K562 (cell line): ENCODE results near the gene UFC1. TPM values are rescaled to one million over a fixed set of nuclear protein-coding genes. Genes with fewer than 3 reads are reported as not detected.

Experiments used
- CBX1 ChIP-seq: sonication (generic); IDR thresholded peaks from 2 replicates; pipeline ENCODE4 v1.6.1; 2016; ENCODE audit warnings: antibody characterized with exemption, low read depth, mild to moderate bottlenecking
- FOXP4 ChIP-seq: sonication (generic); formaldehyde crosslinking; IDR thresholded peaks from 2 replicates; pipeline ENCODE4 v1.8.0; 2022; ENCODE audit warnings: mild to moderate bottlenecking, missing genetic modification reagents, borderline replicate concordance
- GMEB1 ChIP-seq: fragments of 250-450 bp; sonication (Bioruptor Pico); IDR thresholded peaks from 2 replicates; pipeline ENCODE4 v1.4.0; 2020; ENCODE audit warnings: mild to moderate bottlenecking
- HNRNPUL1 ChIP-seq: fragments of 200-400 bp; formaldehyde crosslinking; IDR thresholded peaks from 2 replicates; pipeline ENCODE4 v1.6.1; 2017; ENCODE audit warnings: low read length
- NCOA4 ChIP-seq: fragments of 450-650 bp; IDR thresholded peaks from 2 replicates; pipeline ENCODE4 v1.6.1; 2018; ENCODE audit warnings: mild to moderate bottlenecking; ENCODE audit not compliant: partially characterized antibody
- SMAD1 ChIP-seq: fragments of 150-350 bp; IDR thresholded peaks from 2 replicates; pipeline ENCODE4 v1.6.1; 2014; ENCODE audit warnings: low read length, low read depth; ENCODE audit not compliant: partially characterized antibody
- ZBTB17 ChIP-seq: fragments of 450-650 bp; formaldehyde crosslinking; IDR thresholded peaks from 2 replicates; pipeline ENCODE4 v1.4.0; 2020; ENCODE audit warnings: mild to moderate bottlenecking
- ZNF347 ChIP-seq: fragments of 450-650 bp; formaldehyde crosslinking; IDR thresholded peaks from 2 replicates; pipeline ENCODE4 v1.4.0; 2020; ENCODE audit warnings: low read depth, mild to moderate bottlenecking, moderate library complexity
- polyA plus RNA-seq, 8 experiments: library from polyadenylated mRNA; depleted of rRNA in 4 of 8; stranded (reverse) in 5 of 8; unstranded in 3 of 8; fragments of >200 nt; fragmentation: Nextera tagmentation in 2 of 8; fragmentation: Illumina TruSeq in 1 of 8; extraction: Ambion mirVana in 2 of 8; extraction: Trizol in 1 of 8; gene quantifications; 2 replicates each; pipeline versions ENCODE4 v1.2.1 to v1.2.3, GENCODE V29; 2011 to 2014; ENCODE audit warnings: inconsistent platforms in 1 of 8, missing spikeins in 1 of 8
- total RNA-seq, 7 experiments: library from RNA; depleted of rRNA in 6 of 7; stranded (reverse); fragments of >200 nt in 6 of 7; fragmentation: Illumina TruSeq in 2 of 7; extraction: Trizol in 2 of 7; gene quantifications; 2 replicates each; pipeline versions ENCODE4 v1.2.1 to v1.2.3, GENCODE V29; 2011 to 2021; ENCODE audit warnings: low replicate concordance in 1 of 7
- TF ChIP-seq, protein P1 (sequence below): sonication (generic); formaldehyde crosslinking; IDR thresholded peaks from 2 replicates; pipeline ENCODE4 v1.8.1; 2023; ENCODE audit warnings: mild to moderate bottlenecking, missing genetic modification reagents
- TF ChIP-seq, protein P2 (sequence below): fragments of 450-650 bp; IDR thresholded peaks from 2 replicates; pipeline ENCODE4 v1.6.1; 2016
- TF ChIP-seq, protein P3 (sequence below): fragments of 450-650 bp; conservative IDR thresholded peaks from 2 replicates; pipeline ENCODE4 v1.6.1; 2016; ENCODE audit warnings: missing genetic modification characterization, low read depth, mild to moderate bottlenecking, control low read depth, missing compliant biosample characterization
- TF ChIP-seq, protein P4 (sequence below): fragments of 250-450 bp; sonication (Bioruptor Pico); IDR thresholded peaks from 2 replicates; pipeline ENCODE4 v1.5.0; 2021
- TF ChIP-seq, protein P5 (sequence below), 2 experiments: fragments of 450-650 bp; conservative IDR thresholded peaks; 2 replicates each; pipeline ENCODE4 v1.6.1; 2017; ENCODE audit warnings: mild to moderate bottlenecking in 2 of 2, moderate library complexity in 2 of 2

The UFC1 gene
- total and polyA plus RNA-seq, 9 of the 15 experiments (the other 6 are each of a cell fraction or from before 2014, with no cell fraction given), result 92.8 to 220 (median 161) TPM

DNA sequence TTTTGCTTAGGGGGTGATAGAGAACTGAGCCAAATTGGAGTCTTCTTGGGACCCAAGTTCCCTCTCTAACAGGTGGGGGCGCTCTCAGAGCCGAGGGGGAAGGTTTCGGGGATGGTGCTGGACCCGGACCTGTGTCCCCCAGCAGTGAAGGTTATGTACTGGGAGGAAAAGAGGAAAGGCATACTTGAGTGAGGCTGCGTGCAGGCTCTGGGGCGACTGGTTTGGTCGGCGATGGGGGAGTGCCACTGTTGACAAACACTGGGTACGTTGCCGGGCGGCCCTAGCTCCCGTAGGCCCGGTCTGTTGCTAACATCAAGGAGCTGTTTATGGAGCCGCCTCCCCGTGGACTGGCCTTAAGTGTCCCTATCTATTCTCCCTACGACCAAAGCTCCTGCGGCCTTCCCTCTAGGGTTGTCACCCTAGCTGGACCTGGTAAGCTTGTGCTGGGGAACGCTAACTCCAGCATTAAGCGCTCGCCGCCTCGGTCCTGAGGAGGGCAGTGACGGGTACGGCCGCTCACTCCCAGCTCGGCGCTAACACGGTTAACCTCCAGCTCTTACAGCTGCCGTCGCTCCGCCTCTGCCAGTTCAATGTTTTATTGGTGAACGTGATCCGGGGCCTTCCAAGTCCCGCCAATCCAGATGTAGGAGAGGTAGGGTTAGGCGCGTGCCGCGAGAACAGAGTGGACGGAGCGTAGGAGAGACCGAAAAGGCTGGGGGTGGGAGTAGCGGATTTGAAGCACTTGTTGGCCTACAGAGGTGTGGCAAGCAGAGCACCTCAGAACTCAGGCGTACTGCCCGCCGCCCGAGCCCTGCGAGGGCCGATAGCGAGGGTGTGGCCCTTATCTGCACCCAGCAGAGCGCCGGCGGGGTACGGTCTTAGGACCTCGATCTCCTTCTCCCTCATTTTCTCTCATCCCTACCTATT lies 12.2 kb downstream of the UFC1 start, which contains the start of gene PPOX (continued):
- TF ChIP-seq, protein P1, sequence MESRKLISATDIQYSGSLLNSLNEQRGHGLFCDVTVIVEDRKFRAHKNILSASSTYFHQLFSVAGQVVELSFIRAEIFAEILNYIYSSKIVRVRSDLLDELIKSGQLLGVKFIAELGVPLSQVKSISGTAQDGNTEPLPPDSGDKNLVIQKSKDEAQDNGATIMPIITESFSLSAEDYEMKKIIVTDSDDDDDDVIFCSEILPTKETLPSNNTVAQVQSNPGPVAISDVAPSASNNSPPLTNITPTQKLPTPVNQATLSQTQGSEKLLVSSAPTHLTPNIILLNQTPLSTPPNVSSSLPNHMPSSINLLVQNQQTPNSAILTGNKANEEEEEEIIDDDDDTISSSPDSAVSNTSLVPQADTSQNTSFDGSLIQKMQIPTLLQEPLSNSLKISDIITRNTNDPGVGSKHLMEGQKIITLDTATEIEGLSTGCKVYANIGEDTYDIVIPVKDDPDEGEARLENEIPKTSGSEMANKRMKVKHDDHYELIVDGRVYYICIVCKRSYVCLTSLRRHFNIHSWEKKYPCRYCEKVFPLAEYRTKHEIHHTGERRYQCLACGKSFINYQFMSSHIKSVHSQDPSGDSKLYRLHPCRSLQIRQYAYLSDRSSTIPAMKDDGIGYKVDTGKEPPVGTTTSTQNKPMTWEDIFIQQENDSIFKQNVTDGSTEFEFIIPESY (CRISPR knock-in tag), result no peak
- TF ChIP-seq, protein P2, sequence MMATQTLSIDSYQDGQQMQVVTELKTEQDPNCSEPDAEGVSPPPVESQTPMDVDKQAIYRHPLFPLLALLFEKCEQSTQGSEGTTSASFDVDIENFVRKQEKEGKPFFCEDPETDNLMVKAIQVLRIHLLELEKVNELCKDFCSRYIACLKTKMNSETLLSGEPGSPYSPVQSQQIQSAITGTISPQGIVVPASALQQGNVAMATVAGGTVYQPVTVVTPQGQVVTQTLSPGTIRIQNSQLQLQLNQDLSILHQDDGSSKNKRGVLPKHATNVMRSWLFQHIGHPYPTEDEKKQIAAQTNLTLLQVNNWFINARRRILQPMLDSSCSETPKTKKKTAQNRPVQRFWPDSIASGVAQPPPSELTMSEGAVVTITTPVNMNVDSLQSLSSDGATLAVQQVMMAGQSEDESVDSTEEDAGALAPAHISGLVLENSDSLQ, result peak; percentile 80
- TF ChIP-seq ZNF347 (CRISPR knock-in tag) (no peak), NCOA4 (no peak), GMEB1 (CRISPR knock-in tag) (no peak), ZBTB17 (CRISPR knock-in tag) (peak; percentile 77; the same call in 1 of the 2 replicates), SMAD1 (peak; percentile 66), FOXP4 (CRISPR knock-in tag) (0 out of 2 replicates have a peak, but pooled peaks have one; percentile 21), HNRNPUL1 (no peak), CBX1 (no peak)
- TF ChIP-seq, protein P3, sequence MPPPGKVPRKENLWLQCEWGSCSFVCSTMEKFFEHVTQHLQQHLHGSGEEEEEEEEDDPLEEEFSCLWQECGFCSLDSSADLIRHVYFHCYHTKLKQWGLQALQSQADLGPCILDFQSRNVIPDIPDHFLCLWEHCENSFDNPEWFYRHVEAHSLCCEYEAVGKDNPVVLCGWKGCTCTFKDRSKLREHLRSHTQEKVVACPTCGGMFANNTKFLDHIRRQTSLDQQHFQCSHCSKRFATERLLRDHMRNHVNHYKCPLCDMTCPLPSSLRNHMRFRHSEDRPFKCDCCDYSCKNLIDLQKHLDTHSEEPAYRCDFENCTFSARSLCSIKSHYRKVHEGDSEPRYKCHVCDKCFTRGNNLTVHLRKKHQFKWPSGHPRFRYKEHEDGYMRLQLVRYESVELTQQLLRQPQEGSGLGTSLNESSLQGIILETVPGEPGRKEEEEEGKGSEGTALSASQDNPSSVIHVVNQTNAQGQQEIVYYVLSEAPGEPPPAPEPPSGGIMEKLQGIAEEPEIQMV (tag), result no peak
- TF ChIP-seq, protein P4, sequence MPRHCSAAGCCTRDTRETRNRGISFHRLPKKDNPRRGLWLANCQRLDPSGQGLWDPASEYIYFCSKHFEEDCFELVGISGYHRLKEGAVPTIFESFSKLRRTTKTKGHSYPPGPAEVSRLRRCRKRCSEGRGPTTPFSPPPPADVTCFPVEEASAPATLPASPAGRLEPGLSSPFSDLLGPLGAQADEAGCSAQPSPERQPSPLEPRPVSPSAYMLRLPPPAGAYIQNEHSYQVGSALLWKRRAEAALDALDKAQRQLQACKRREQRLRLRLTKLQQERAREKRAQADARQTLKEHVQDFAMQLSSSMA (CRISPR knock-in tag), result peak; percentile 9; the same call in 1 of the 2 replicates
- TF ChIP-seq, protein P5, sequence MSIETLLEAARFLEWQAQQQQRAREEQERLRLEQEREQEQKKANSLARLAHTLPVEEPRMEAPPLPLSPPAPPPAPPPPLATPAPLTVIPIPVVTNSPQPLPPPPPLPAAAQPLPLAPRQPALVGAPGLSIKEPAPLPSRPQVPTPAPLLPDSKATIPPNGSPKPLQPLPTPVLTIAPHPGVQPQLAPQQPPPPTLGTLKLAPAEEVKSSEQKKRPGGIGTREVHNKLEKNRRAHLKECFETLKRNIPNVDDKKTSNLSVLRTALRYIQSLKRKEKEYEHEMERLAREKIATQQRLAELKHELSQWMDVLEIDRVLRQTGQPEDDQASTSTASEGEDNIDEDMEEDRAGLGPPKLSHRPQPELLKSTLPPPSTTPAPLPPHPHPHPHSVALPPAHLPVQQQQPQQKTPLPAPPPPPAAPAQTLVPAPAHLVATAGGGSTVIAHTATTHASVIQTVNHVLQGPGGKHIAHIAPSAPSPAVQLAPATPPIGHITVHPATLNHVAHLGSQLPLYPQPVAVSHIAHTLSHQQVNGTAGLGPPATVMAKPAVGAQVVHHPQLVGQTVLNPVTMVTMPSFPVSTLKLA (conservative IDR thresholded peaks at IDR 0.05), result peak; percentile 80 to 92; a peak in 3 of 4 replicates
